A549 treated with GW870086 at 1 μM for 4 hours (cell line): ENCODE data around the gene HHAT. TPM values are rescaled to one million over a fixed set of nuclear protein-coding genes. Genes with fewer than 3 reads are reported as not detected.

Experiments
- total RNA-seq: library from RNA; stranded (reverse); fragments of 200-300 nt; extraction: Qiagen RNA extraction; gene quantifications from 5 replicates; pipeline ENCODE4 v1.2.3, GENCODE V29; 2022; ENCODE audit warnings: low read depth

Gene HHAT
- 1.5 to 1.8 TPM (median 1.7 TPM) in 5 replicates for total RNA-seq

DNA sequence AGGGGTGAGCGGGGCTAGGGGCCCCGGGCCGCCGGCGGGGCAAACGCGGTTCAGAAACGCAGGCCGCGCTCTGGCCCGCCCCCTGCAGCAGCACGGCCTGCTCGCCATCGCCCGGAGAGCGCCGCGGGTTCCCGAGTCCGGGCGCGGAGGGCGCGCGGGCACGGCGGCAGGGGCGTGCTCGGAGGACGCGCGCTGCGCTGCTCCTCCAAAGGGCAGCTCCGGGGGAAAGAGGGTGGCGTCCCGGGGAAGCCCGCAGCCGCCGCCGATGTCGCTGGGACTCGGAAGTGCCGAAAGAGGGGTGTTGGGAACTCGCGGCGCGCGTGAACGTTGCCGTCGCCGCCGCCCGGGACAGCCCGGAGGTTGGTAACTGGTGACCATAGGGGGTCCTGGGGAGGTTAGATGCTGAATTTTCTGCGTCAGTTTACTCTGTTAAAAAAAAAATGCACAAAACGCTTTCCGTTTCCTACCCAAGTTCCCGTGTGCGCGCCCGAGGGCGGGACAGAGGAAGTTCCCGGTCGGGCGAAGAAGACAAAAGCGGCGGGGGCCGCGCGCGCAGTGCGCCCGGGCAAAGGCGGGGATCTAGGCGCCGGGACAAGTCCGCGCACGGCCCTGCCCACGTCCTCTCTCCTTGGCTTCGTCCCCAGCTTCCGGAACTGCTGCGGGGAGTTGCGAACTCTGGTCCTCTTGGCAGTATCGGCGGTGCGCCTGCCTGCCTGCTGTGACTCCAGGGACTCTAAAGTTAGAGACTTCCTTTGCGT lies at the start of gene HHAT:
HHAT (plus strand) TSS at position 157 of the 758 bp plus-strand sequence. CDS start 20,074 bp downstream, outside the sequence.

Other genes starting within 250 kb of the HHAT start
- gene SERTAD4, start 96.1 kb upstream of the HHAT start, total RNA-seq = 0.39 to 0.57 TPM (median 0.46 TPM) in 5 replicates